OCI-LY7 (cell line): ENCODE measurements around the gene MFAP5.

Experiments
- EZH2phosphoT487 ChIP-seq: fragments of 200-600 bp; sonication (generic); IDR thresholded peaks from 2 replicates; pipeline ENCODE4 v1.6.1; 2018; ENCODE audit warnings: low read depth, borderline replicate concordance, mild to moderate bottlenecking, mixed run types, antibody characterized with exemption, low read length, moderate library complexity, mixed read lengths
- TF ChIP-seq, protein P1 (sequence below): fragments of 200-600 bp; sonication (generic); conservative IDR thresholded peaks from 2 replicates; pipeline ENCODE4 v1.5.1; 2014; ENCODE audit warnings: mild to moderate bottlenecking, antibody characterized with exemption, low read length, moderate library complexity, mixed read lengths

DNA sequence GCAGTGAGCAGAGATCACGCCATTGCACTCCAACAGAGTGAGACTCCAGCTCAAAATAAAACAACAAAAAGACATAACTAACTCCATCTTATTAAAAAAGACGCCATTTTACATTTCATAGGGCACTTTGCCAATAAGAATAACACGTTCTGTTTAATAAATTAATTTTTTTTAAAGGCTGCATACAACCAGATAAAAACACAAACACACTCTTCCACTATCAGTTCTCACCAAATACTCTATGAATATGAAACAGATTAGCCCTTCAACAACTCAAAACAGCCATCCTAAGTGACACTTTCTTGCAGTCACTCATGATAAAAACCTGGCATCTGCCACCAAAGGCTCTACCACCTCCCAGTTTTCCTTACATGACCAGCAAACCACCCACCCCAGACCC is 66.1 kb downstream of the MFAP5 start:
- TF ChIP-seq, protein P1, sequence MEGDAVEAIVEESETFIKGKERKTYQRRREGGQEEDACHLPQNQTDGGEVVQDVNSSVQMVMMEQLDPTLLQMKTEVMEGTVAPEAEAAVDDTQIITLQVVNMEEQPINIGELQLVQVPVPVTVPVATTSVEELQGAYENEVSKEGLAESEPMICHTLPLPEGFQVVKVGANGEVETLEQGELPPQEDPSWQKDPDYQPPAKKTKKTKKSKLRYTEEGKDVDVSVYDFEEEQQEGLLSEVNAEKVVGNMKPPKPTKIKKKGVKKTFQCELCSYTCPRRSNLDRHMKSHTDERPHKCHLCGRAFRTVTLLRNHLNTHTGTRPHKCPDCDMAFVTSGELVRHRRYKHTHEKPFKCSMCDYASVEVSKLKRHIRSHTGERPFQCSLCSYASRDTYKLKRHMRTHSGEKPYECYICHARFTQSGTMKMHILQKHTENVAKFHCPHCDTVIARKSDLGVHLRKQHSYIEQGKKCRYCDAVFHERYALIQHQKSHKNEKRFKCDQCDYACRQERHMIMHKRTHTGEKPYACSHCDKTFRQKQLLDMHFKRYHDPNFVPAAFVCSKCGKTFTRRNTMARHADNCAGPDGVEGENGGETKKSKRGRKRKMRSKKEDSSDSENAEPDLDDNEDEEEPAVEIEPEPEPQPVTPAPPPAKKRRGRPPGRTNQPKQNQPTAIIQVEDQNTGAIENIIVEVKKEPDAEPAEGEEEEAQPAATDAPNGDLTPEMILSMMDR = no peak
- TF ChIP-seq EZH2phosphoT487 = no peak
